T-helper 17 cell (primary cell): ENCODE measurements around the gene PRORP. TPM values are rescaled to one million over a fixed set of nuclear protein-coding genes. Genes with fewer than 3 reads are reported as not detected.

Experiments used
- ATAC-seq: fragments of 150-1000 bp; cut with Tn5 transposase; 2 replicates; pipeline ENCODE4 v1.10.0; 2021; ENCODE audit warnings: mild to moderate bottlenecking, moderate library complexity
- DNase-seq, 3 donors: peaks; one replicate each; pipeline versions ENCODE4 v3.0.0 to v3.0.0-alpha.2; 2020 to 2021
- H3K9me3 ChIP-seq: one replicate; pipeline ENCODE4 v1.7.0; 2013; ENCODE audit warnings: low read length, mild to moderate bottlenecking; ENCODE audit not compliant: control insufficient read depth, poor library complexity, severe bottlenecking
- H3K27ac Mint-ChIP-seq: one replicate; pipeline ENCODE4 v1.8.0; 2022; ENCODE audit warnings: mild to moderate bottlenecking, moderate library complexity, mixed read lengths
- H3K27me3 Mint-ChIP-seq: one replicate; pipeline ENCODE4 v1.8.0; 2022; ENCODE audit warnings: mixed read lengths
- H3K36me3 Mint-ChIP-seq: one replicate; pipeline ENCODE4 v1.8.0; 2022; ENCODE audit warnings: low read depth, mixed read lengths
- H3K4me1 Mint-ChIP-seq: one replicate; pipeline ENCODE4 v1.8.0; 2022; ENCODE audit warnings: mild to moderate bottlenecking, mixed read lengths
- H3K4me3 Mint-ChIP-seq: one replicate; pipeline ENCODE4 v1.8.0; 2022; ENCODE audit warnings: mild to moderate bottlenecking, moderate library complexity, mixed read lengths
- total RNA-seq, 4 donors: library from RNA in 2 of 4; stranded (reverse) in 2 of 4; gene quantifications; one replicate each; pipeline ENCODE4 v1.2.3 and lab custom pipeline; 2022 to 2026

Gene PRORP
- total RNA-seq, 2 donors from 2014 or later = 42.5 to 43.6 TPM

- peaks cover 26% of the 10 kb centered on the region for H3K4me1 Mint-ChIP-seq
- H3K9me3 ChIP-seq = no peaks in the 10 kb centered on the region
- H3K27me3 Mint-ChIP-seq = no peaks in the 10 kb centered on the region
- no peak overlapping the region for H3K4me3 Mint-ChIP-seq
- H3K36me3 Mint-ChIP-seq = peaks cover 6% of the 10 kb centered on the region
- DNase-seq (no peak), ATAC-seq (no peak)
- H3K27ac Mint-ChIP-seq = peak overlapping the region; percentile 83
These were observed 5.2 kb upstream of the PRORP start for GRCh38 chr14:35117112-35117511.

- Mint-ChIP-seq H3K27ac (peak overlapping the region; percentile 99), H3K4me3 (peak overlapping the region; percentile 98), H3K36me3 (peaks cover 10% of the 10 kb centered on the region), H3K4me1 (peaks cover 44% of the 10 kb centered on the region), H3K27me3 (no peaks in the 10 kb centered on the region)
- no peak for DNase-seq
- no peak for ATAC-seq
- H3K9me3 ChIP-seq = no peaks in the 10 kb centered on the region
These were observed 1.1 kb upstream of the PRORP start for GRCh38 chr14:35121026-35121886.

GRCh38 chr14:35122696-35123387, 490 bp downstream of the PRORP start:
- H3K9me3 ChIP-seq = no peaks in the 10 kb centered on the region
- ATAC-seq (no peak), DNase-seq (no peak)
- H3K27ac Mint-ChIP-seq = peak overlapping the region; percentile 99
- H3K4me1 Mint-ChIP-seq = peaks cover 40% of the 10 kb centered on the region
- H3K4me3 Mint-ChIP-seq = peak overlapping the region; percentile 98
- peaks cover 12% of the 10 kb centered on the region for H3K36me3 Mint-ChIP-seq
- no peaks in the 10 kb centered on the region for H3K27me3 Mint-ChIP-seq

- H3K36me3 Mint-ChIP-seq = peaks cover 15% of the 10 kb centered on the region
- H3K4me1 Mint-ChIP-seq = peaks cover 42% of the 10 kb centered on the region
- ATAC-seq (no peak), DNase-seq (no peak)
- peak overlapping the region; percentile 98 for H3K4me3 Mint-ChIP-seq
- H3K27me3 Mint-ChIP-seq = no peaks in the 10 kb centered on the region
- no peaks in the 10 kb centered on the region for H3K9me3 ChIP-seq
- H3K27ac Mint-ChIP-seq = peak overlapping the region; percentile 99
These were observed 994 bp downstream of the PRORP start for GRCh38 chr14:35123388-35123703.

- Mint-ChIP-seq H3K27ac (peak overlapping the region; percentile 99), H3K4me3 (no peak overlapping the region), H3K36me3 (peaks cover 18% of the 10 kb centered on the region), H3K27me3 (no peaks in the 10 kb centered on the region), H3K4me1 (peaks cover 47% of the 10 kb centered on the region)
- no peaks in the 10 kb centered on the region for H3K9me3 ChIP-seq
- ATAC-seq (no peak), DNase-seq (no peak)
These were observed 1.8 kb downstream of the PRORP start for GRCh38 chr14:35124127-35124526.

GRCh38 chr14:35133542-35134328, 11.4 kb downstream of the PRORP start:
- peak overlapping the region; percentile 95 for H3K27ac Mint-ChIP-seq
- H3K4me3 Mint-ChIP-seq = no peak overlapping the region
- ATAC-seq = no peak
- H3K27me3 Mint-ChIP-seq = no peaks in the 10 kb centered on the region
- peaks cover 34% of the 10 kb centered on the region for H3K4me1 Mint-ChIP-seq
- H3K9me3 ChIP-seq = no peaks in the 10 kb centered on the region
- DNase-seq = no peak
- H3K36me3 Mint-ChIP-seq = peaks cover 18% of the 10 kb centered on the region

- peaks cover 15% of the 10 kb centered on the region for H3K36me3 Mint-ChIP-seq
- H3K27me3 Mint-ChIP-seq = no peaks in the 10 kb centered on the region
- ATAC-seq (no peak), DNase-seq (no peak)
- H3K4me1 Mint-ChIP-seq = peaks cover 31% of the 10 kb centered on the region
- no peak overlapping the region for H3K4me3 Mint-ChIP-seq
- H3K9me3 ChIP-seq = no peaks in the 10 kb centered on the region
- H3K27ac Mint-ChIP-seq = peak overlapping the region; percentile 95
These were observed 12.2 kb downstream of the PRORP start for GRCh38 chr14:35134329-35135123.

- Mint-ChIP-seq H3K27ac (peak overlapping the region; percentile 91), H3K4me1 (peaks cover 27% of the 10 kb centered on the region), H3K4me3 (no peak overlapping the region), H3K27me3 (no peaks in the 10 kb centered on the region), H3K36me3 (peaks cover 10% of the 10 kb centered on the region)
- H3K9me3 ChIP-seq = no peaks in the 10 kb centered on the region
- no peak for ATAC-seq
- no peak for DNase-seq
These were observed 16.2 kb downstream of the PRORP start for GRCh38 chr14:35138585-35138984.

GRCh38 chr14:35140718-35141581, 18.6 kb downstream of the PRORP start:
- peak overlapping the region; percentile 91 for H3K27ac Mint-ChIP-seq
- no peaks in the 10 kb centered on the region for H3K9me3 ChIP-seq
- ATAC-seq = peak; percentile 57
- H3K4me3 Mint-ChIP-seq = no peak overlapping the region
- peaks cover 27% of the 10 kb centered on the region for H3K4me1 Mint-ChIP-seq
- peaks cover 10% of the 10 kb centered on the region for H3K36me3 Mint-ChIP-seq
- no peaks in the 10 kb centered on the region for H3K27me3 Mint-ChIP-seq
- DNase-seq = no peak

GRCh38 chr14:35144029-35144428, 21.7 kb downstream of the PRORP start:
- DNase-seq (no peak), ATAC-seq (no peak)
- Mint-ChIP-seq H3K27me3 (no peaks in the 10 kb centered on the region), H3K27ac (no peak overlapping the region), H3K36me3 (no peaks in the 10 kb centered on the region), H3K4me1 (peaks cover 16% of the 10 kb centered on the region), H3K4me3 (no peak overlapping the region)
- H3K9me3 ChIP-seq = no peaks in the 10 kb centered on the region

GRCh38 chr14:35146711-35147149, 24.4 kb downstream of the PRORP start:
- Mint-ChIP-seq H3K27ac (no peak overlapping the region), H3K36me3 (peaks cover 2% of the 10 kb centered on the region), H3K27me3 (no peaks in the 10 kb centered on the region), H3K4me3 (no peak overlapping the region), H3K4me1 (peaks cover 20% of the 10 kb centered on the region)
- DNase-seq = no peak
- H3K9me3 ChIP-seq = no peaks in the 10 kb centered on the region
- ATAC-seq = no peak

GRCh38 chr14:35147186-35147585, 24.8 kb downstream of the PRORP start:
- peaks cover 2% of the 10 kb centered on the region for H3K36me3 Mint-ChIP-seq
- DNase-seq (no peak), ATAC-seq (no peak)
- H3K4me1 Mint-ChIP-seq = peaks cover 20% of the 10 kb centered on the region
- no peaks in the 10 kb centered on the region for H3K27me3 Mint-ChIP-seq
- no peak overlapping the region for H3K27ac Mint-ChIP-seq
- H3K9me3 ChIP-seq = no peaks in the 10 kb centered on the region
- no peak overlapping the region for H3K4me3 Mint-ChIP-seq
